ENCODE results near the gene PYDC1. TPM values are rescaled to one million over a fixed set of nuclear protein-coding genes. Genes with fewer than 3 reads are reported as not detected.

The PYDC1 gene
- not detected for total RNA-seq
- long read RNA-seq: 0 reads

DNA sequence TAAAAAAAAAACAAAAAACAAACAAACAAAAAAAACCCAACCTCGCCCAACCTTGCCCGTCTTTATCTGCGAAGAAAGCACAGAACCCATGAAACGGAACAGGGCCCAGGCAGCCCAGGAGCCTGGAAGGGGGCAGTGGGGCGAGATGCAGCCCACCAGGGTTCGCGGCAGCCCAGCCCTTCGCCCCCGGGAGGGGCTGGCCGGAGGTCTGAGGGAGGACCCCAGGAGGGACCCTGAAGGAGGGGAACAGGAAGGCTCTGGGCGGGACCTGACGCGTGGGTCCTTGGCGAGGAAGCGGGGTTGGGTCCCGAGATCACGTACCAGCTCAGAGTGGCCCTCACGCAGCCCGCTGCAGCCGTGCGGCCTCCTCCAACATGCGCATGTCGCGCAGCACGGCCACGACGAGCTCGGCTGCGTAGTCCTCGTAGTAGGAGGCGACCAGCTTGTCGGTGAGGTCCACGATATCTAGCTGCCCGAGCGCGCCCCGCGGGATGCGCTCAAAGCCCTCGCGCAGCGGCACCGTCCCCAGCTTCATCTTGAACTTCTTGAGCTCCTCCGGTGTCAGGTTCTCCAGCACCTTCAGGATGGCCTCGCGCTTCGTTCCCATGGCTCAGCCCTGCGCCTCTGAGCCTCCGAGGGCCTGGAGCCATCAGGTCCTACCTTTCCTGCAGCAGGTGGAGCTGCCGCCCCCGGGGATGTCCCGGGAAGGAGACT, at the start of gene PYDC1:
Gene PYDC1 (minus strand): TSS at position 714 of the 714 bp plus-strand sequence. CDS start 107 bp downstream, at position 607.
- DNase-seq (peak in 2 of 3 donors; percentile 30 to 50), ATAC-seq (no peak)
- H3K36me3 ChIP-seq: no peaks in the 10 kb centered on the region
- no peak within 1 kb of the TSS for H3K27ac ChIP-seq
- H3K4me3 ChIP-seq: no peak within 1 kb of the TSS
- H3K4me1 ChIP-seq: peaks cover 0 to 20% (median 0%) of the 10 kb centered on the region in 4 donors
- no peaks in the 10 kb centered on the region for H3K9me3 ChIP-seq
- TF ChIP-seq POLR2A (IDR thresholded peaks at IDR 0.05): no peak
- no peaks in the 10 kb centered on the region for H3K27me3 ChIP-seq
- WGBS (ENCODE audit: insufficient coverage, low coverage, low lambda C conversion rate, missing lambda C conversion rate): 5% methylated on average over 8 of the region's 52 CpGs
- intact Hi-C loops (cut with DNase I): no loop called here

DNA sequence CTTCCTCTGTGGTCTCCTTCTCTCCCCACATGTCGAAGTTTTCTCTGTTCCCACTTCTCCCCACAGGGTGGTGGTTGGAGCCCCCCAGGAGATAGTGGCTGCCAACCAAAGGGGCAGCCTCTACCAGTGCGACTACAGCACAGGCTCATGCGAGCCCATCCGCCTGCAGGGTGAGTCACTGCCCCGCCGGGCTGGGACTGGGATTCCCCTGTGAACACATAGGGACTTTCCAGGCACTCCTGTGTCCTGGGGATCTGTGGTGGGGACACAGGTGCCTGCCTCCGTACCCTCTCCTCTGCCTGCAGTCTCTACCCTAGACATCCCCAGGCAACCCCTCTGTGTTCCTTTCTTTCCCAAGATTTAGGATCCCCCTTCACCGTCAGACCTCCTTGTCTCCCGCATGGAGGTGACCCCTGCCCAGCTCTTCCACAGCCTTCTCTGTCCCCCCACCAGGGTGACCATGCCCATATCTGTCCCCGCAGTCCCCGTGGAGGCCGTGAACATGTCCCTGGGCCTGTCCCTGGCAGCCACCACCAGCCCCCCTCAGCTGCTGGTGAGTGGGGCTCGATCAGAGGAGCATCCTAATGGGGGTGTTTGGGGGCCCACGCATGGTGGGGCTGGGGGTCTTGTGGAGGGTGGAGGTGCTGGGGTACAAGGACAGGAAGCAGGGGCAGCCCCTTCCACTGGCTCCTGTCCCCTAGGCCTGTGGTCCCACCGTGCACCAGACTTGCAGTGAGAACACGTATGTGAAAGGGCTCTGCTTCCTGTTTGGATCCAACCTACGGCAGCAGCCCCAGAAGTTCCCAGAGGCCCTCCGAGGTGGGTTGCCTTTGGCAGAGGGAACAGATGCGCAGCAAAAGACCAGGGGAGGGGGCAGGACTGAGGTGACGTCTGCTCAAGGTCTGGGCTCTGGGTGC, 48.7 kb upstream of the PYDC1 start:
- 36% methylated on average over 11 of the region's 20 CpGs for WGBS (ENCODE audit: insufficient coverage, low coverage, low lambda C conversion rate, missing lambda C conversion rate)
- TF ChIP-seq, protein P1, sequence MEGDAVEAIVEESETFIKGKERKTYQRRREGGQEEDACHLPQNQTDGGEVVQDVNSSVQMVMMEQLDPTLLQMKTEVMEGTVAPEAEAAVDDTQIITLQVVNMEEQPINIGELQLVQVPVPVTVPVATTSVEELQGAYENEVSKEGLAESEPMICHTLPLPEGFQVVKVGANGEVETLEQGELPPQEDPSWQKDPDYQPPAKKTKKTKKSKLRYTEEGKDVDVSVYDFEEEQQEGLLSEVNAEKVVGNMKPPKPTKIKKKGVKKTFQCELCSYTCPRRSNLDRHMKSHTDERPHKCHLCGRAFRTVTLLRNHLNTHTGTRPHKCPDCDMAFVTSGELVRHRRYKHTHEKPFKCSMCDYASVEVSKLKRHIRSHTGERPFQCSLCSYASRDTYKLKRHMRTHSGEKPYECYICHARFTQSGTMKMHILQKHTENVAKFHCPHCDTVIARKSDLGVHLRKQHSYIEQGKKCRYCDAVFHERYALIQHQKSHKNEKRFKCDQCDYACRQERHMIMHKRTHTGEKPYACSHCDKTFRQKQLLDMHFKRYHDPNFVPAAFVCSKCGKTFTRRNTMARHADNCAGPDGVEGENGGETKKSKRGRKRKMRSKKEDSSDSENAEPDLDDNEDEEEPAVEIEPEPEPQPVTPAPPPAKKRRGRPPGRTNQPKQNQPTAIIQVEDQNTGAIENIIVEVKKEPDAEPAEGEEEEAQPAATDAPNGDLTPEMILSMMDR (IDR thresholded peaks at IDR 0.05): no peak
- no peak for TF ChIP-seq POLR2A (IDR thresholded peaks at IDR 0.05)
- ATAC-seq (peak; percentile 27 to 93 (median 41)), DNase-seq (peak in 2 of 3 donors; percentile 38 to 55)
- Histone ChIP-seq H3K27me3 (no peaks in the 10 kb centered on the region), H3K9me3 (no peaks in the 10 kb centered on the region), H3K4me1 (no peaks in the 10 kb centered on the region), H3K27ac (no peak overlapping the region), H3K4me3 (no peak overlapping the region), H3K36me3 (no peaks in the 10 kb centered on the region)
- intact Hi-C loops (cut with DNase I): no loop called here

DNA sequence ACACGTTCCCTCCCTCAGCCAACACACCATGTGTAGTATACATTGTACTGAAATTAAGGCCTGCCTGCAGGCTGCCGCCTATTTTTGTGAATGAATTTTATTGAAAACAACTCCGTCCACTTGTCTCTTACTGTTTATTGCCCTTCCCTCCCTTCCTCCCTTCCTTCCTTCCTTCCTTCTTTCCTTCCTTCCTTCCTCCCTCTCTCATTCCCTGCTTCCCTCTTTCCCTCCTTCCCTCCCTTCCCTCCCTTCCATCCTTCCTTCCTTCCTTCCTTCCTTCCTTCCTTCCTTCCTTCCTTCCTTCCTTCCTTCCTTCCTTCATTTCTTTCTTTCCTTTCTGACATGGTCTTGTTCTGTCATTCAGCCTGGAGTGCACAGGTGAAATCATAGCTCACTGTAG, 45.1 kb upstream of the PYDC1 start:
- intact Hi-C loops (cut with DNase I): no loop called here
- Histone ChIP-seq H3K4me1 (no peaks in the 10 kb centered on the region), H3K27ac (no peak overlapping the region), H3K27me3 (no peaks in the 10 kb centered on the region), H3K9me3 (no peaks in the 10 kb centered on the region), H3K36me3 (no peaks in the 10 kb centered on the region), H3K4me3 (no peak overlapping the region)
- WGBS (ENCODE audit: insufficient coverage, low coverage, low lambda C conversion rate, missing lambda C conversion rate): 72% methylated on average over 3 of the region's 3 CpGs
- DNase-seq (peak in 1 of 3 donors; percentile 19), ATAC-seq (no peak)
- TF ChIP-seq, protein P1 (IDR thresholded peaks at IDR 0.05): no peak
- no peak for TF ChIP-seq POLR2A (IDR thresholded peaks at IDR 0.05)

DNA sequence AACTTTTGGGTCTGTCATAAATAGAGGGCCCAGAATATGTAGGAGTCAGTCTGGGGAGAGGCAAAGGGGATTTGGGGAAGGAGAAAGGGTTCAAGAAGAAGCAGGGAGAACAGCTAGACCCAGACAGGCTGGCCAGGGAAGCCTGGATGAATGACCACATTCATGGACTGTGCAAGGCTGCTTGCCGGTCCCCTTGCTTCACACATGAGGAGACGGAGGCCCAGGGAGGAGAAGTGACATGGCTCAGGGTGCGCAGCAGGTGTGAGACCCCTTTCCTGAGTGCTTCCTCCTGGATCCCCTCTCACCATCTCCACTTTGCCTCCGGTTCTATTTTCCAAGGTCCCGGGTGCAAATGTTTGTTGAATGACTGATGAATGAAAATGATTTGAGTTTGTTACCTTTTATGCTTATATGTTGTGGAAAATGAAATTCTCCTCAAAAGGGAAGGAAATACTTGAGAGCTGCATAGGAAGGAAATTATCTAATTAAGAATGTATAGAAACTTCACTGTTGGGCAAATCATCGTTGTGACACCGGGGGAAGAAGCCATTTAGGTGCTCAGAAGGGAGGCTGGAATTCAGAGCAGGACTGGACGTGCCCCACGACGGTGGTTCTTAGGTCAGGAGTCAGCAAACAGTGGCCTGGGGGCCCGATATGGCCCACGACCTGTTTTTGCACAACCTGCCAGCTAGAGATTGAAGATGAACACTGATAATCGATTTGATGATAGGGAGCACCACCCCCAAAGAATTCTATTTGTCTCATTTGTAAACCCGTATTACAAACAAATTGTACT, 43.4 kb upstream of the PYDC1 start:
- DNase-seq (no peak), ATAC-seq (peak in 2 of 4 donors; percentile 13 to 44)
- no peaks in the 10 kb centered on the region for H3K27me3 ChIP-seq
- no peak for TF ChIP-seq POLR2A (IDR thresholded peaks at IDR 0.05)
- TF ChIP-seq, protein P1 (IDR thresholded peaks at IDR 0.05): no peak
- H3K36me3 ChIP-seq: no peaks in the 10 kb centered on the region
- H3K4me3 ChIP-seq: peak overlapping the region in 2 of 3 donors; percentile 14 to 26
- H3K9me3 ChIP-seq: no peaks in the 10 kb centered on the region
- WGBS (ENCODE audit: insufficient coverage, low coverage, low lambda C conversion rate, missing lambda C conversion rate): 36% methylated on average over 12 of the region's 14 CpGs
- intact Hi-C loops (cut with DNase I): no loop called here
- no peak overlapping the region for H3K27ac ChIP-seq
- no peaks in the 10 kb centered on the region for H3K4me1 ChIP-seq
